Liver (tissue), 3 donors: ENCODE results near the gene CCDC89.

ENCODE experiments used
- CTCF ChIP-seq: fragments of 150-350 bp; IDR thresholded peaks from 2 replicates; pipeline ENCODE4 v1.5.1; 2017; ENCODE audit warnings: improper control_type of control experiment, low read depth, low read length; ENCODE audit not compliant: missing input control
- GABPA ChIP-seq, 2 donors: IDR thresholded peaks in 1 of 2; conservative IDR thresholded peaks in 1 of 2; 2 replicates each; pipeline ENCODE4 v1.6.1; 2016; ENCODE audit warnings: antibody characterized with exemption in 2 of 2, mild to moderate bottlenecking in 1 of 2, moderate library complexity in 1 of 2
- JUND ChIP-seq, 2 donors: IDR thresholded peaks; 2 replicates each; pipeline ENCODE4 v1.6.1; 2016; ENCODE audit warnings: antibody characterized with exemption in 2 of 2
- RAD21 ChIP-seq, 2 donors: IDR thresholded peaks; 2 replicates each; pipeline ENCODE4 v1.6.1; 2016; ENCODE audit warnings: antibody characterized with exemption in 2 of 2, mild to moderate bottlenecking in 2 of 2
- REST ChIP-seq: IDR thresholded peaks from 2 replicates; pipeline ENCODE4 v1.6.1; 2016; ENCODE audit warnings: antibody characterized with exemption, mild to moderate bottlenecking
- TAF1 ChIP-seq: conservative IDR thresholded peaks from 2 replicates; pipeline ENCODE4 v1.6.1; 2016; ENCODE audit warnings: antibody characterized with exemption, mild to moderate bottlenecking
- YY1 ChIP-seq: IDR thresholded peaks from 2 replicates; pipeline ENCODE4 v1.6.1; 2016; ENCODE audit warnings: antibody characterized with exemption, mild to moderate bottlenecking
- TF ChIP-seq, protein P1 (sequence below): IDR thresholded peaks from 2 replicates; pipeline ENCODE4 v1.6.1; 2016; ENCODE audit warnings: antibody characterized with exemption
- TF ChIP-seq, protein P2 (sequence below): IDR thresholded peaks from 2 replicates; pipeline ENCODE4 v1.6.1; 2016; ENCODE audit warnings: antibody characterized with exemption
- donor health status: healthy.
- donor health status: healthy.

DNA sequence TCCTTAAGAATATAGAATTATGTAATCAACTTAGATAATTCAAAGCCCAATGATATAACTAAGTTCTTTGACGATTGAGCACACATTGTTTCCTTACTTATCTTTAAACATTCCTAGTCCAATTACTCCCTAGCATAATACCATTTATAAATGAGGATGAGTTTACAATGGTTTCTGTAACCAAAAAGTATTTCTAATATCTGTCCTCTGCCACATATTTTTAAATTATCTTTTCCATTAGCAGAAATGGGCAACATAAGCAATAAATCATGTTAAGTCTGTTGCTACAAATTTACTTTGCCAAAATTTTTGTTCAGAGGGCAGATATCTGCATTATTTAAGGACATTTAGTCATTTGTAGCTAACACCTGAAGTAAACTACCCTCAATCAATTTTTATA lies 27.8 kb downstream of the CCDC89 start:
- TF ChIP-seq REST (no peak), RAD21 (IDR thresholded peaks at IDR 0.05) (no peak), CTCF (no peak), TAF1 (no peak), YY1 (no peak), GABPA (IDR thresholded peaks at IDR 0.05 in 1 of 2, conservative IDR thresholded peaks at IDR 0.05 in 1 of 2) (no peak), JUND (IDR thresholded peaks at IDR 0.05) (no peak)
- TF ChIP-seq, protein P1, sequence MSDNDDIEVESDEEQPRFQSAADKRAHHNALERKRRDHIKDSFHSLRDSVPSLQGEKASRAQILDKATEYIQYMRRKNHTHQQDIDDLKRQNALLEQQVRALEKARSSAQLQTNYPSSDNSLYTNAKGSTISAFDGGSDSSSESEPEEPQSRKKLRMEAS = no peak
- TF ChIP-seq, protein P2, sequence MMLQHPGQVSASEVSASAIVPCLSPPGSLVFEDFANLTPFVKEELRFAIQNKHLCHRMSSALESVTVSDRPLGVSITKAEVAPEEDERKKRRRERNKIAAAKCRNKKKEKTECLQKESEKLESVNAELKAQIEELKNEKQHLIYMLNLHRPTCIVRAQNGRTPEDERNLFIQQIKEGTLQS = no peak
